GM12801 (cell line): ENCODE data around the gene TF.

Source experiments
- CTCF ChIP-seq: IDR thresholded peaks from one replicate; pipeline ENCODE4 v1.5.1; 2011; ENCODE audit warnings: control low read depth; ENCODE audit not compliant: insufficient read length; ENCODE audit errors: extremely low read depth

TF gene

DNA sequence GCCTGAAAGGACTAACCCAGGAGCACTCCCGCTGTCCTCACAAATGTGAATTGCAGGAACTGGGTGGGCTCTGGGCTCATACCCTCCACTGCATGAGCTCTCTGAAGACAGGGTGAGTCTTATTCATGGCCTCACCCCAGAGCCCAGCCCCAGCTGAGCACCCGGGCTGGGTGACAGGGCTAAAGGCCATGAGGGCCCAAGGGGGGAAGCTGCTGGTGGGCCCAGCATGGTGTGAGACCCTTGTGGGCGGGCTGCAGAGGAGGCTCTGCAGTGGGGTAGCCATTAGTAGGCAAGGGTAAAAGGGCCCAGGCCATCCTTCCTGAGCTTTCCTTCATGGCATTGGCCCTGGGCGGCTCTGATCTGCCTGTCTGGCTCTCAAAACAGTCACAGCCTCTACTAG is 89.8 kb downstream of the TF start:
- no peak for TF ChIP-seq CTCF

DNA sequence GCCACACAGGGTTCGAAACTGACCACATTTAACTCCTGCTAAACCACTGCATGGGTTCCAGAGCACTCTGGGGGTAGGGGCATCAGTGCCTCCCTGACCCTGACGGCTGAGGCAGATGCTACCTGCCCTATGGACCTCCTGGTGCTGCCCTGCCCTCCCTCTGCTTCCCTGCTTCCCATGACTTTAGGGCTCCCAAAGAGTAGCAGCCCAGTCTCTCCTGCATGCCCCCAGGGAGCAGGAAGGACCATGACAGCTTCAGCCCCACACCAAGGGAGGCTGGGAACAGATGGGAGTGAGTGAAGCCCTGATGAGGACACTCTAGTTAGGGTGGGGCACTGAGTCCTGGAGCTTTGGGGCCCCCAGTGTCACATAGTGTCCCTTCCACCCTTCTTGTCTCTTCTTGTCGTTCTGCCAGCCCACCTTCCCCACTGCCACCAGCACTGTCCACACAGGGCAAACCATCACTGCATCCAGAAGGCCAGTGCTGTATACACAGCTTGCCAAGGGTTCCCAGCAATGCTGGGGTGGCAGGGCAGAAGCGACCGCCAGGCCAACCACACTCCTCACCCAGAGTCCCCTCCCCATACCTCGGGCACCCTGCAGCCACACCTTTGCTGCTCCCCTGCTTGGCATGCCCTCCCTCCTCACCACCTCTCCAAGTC is 90.4 kb downstream of the TF start:
- TF ChIP-seq CTCF, result no peak

DNA sequence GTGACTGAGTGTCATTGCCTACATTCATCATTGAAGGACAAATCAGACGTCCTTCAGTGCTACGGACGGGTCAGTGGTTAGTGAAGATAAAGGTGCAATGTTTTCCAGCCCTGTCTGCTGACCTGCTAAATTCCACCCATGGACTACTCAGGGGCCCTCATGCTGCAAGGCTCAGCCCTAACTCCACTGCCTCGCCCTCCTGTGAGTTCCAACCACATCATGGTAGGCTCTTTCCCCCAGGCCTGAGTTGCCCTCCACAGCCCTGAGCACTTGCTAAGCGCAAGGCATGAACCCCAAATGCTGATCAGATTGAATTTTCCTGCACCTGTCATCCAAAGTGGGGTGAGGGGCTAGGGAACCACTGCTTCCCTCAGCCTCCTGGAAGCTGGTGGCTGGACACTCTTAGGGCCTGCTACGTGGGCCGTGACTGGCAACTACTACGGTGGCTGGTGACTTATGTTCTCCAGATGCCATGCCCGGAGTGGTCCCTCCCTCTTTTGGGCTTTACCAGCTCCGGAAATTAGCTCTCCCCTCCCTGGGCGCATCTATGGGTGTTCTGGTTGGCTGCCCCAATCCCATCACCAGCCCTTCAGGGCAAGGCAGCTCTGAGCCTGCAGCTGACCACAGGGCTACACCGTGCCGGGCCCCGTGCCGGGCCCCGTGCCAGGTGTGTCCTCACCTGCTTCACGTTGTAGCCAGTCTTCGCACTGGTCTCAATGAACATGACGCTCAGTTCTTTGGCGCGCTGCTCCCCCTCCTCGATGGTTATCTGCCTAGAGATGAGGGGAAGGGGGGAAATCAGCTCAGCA is 91.5 kb downstream of the TF start:
- no peak for TF ChIP-seq CTCF

GRCh38 chr3:133838296-133838789 is 92.2 kb downstream of the TF start:
- no peak for TF ChIP-seq CTCF

- no peak for TF ChIP-seq CTCF
Measured at GRCh38 chr3:133838916-133839800, 93.0 kb downstream of the TF start.

DNA sequence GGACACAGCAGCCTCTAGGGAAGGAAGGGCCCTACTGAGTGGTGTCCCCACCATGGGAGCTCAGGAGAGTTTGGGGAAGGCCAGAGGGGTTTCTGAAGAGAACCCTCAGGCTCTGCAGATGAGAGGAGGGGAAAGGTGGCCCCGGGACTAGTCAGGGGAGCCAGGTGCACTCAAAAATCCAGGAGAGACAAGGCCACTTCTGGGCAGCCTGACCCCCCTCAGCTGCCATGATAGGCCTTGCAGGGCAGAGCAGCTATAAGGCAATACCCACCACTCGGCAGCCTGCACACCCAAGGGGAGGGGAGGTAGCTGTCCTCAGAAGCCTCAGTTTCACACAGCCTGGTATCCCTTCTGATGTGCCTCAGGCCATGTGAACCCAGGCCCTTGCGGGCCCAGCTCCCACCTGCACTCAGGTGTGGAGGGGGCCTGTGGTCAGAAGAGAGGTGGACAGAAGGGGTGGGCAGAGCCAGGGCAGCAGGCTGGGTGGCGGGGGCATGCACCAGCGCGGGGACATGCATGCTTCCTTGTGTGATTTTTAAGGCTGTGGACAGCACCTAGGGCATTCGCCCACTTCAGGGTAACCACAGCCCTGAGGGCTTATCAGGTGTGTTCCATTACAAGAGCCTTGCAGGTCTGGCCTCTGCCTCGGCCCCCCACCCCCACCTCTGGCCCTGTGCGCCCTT is 94.0 kb downstream of the TF start:
- no peak for TF ChIP-seq CTCF
